ENCODE data around the gene FKBP6. TPM values are rescaled to one million over a fixed set of nuclear protein-coding genes. Genes with fewer than 3 reads are reported as not detected.
"Not testable (repeated sequence)": the region's sequence is repeated elsewhere in the genome, so short reads cannot be mapped to it uniquely, and the experiment has no call there.

FKBP6 gene
- polyA plus RNA-seq (not detected in 2 replicates), polyA minus RNA-seq (not detected in 2 replicates)

GRCh38 chr7:73327922-73328321, at the start of gene FKBP6, which contains the start of gene TRIM50:
FKBP6 (plus strand) TSS chr7:73328161; CDS start chr7:73328429, 268 bp downstream.
TRIM50 (minus strand) TSS chr7:73328082; CDS start chr7:73324787, 3,295 bp downstream.
- H3K36me3 ChIP-seq (ENCODE audit: insufficient read depth, low read length): not testable (repeated sequence)

GRCh38 chr7:73297235-73297634, 30.7 kb upstream of the FKBP6 start:
- H3K9me3 ChIP-seq (ENCODE audit: low read length); H3K4me2 ChIP-seq (ENCODE audit: low read length): not testable (repeated sequence)

More at GRCh38 chr7:73327922-73328321, at the start of gene FKBP6, which contains the start of gene TRIM50:
- not testable (repeated sequence) for H3K4me2 ChIP-seq (ENCODE audit: low read length); H3F3A ChIP-seq (ENCODE audit: insufficient read depth, low read length, poor library complexity, severe bottlenecking); H2AFZ ChIP-seq (ENCODE audit: low read depth, low read length); H3K27ac ChIP-seq (ENCODE audit: low read length); H3K27me3 ChIP-seq (ENCODE audit: insufficient read depth, low read depth, low read length); H3K9ac ChIP-seq (ENCODE audit: low read length); H3K9me2 ChIP-seq (ENCODE audit: insufficient read depth, low read length); H4K20me1 ChIP-seq (ENCODE audit: insufficient read depth); H3K79me2 ChIP-seq (replicated peaks; ENCODE audit: insufficient read depth, low read length); H3K9me3 ChIP-seq (ENCODE audit: low read length); H3K4me3 ChIP-seq (ENCODE audit: low read length)

GRCh38 chr7:73297706-73298105, 30.3 kb upstream of the FKBP6 start:
- H3K27ac ChIP-seq (ENCODE audit: low read length); H4K20me1 ChIP-seq (ENCODE audit: insufficient read depth); H2AFZ ChIP-seq (ENCODE audit: low read depth, low read length); H3K9ac ChIP-seq (ENCODE audit: low read length); H3K27me3 ChIP-seq (ENCODE audit: insufficient read depth, low read depth, low read length); H3K79me2 ChIP-seq (replicated peaks; ENCODE audit: insufficient read depth, low read length); H3K4me2 ChIP-seq (ENCODE audit: low read length); H3K36me3 ChIP-seq (ENCODE audit: insufficient read depth, low read length); H3K9me2 ChIP-seq (ENCODE audit: insufficient read depth, low read length); H3K9me3 ChIP-seq (ENCODE audit: low read length); H3F3A ChIP-seq (ENCODE audit: insufficient read depth, low read length, poor library complexity, severe bottlenecking); H3K4me3 ChIP-seq (ENCODE audit: low read length): not testable (repeated sequence)

More at GRCh38 chr7:73297235-73297634, 30.7 kb upstream of the FKBP6 start:
- H2AFZ ChIP-seq (ENCODE audit: low read depth, low read length); H3F3A ChIP-seq (ENCODE audit: insufficient read depth, low read length, poor library complexity, severe bottlenecking); H3K36me3 ChIP-seq (ENCODE audit: insufficient read depth, low read length); H4K20me1 ChIP-seq (ENCODE audit: insufficient read depth); H3K4me3 ChIP-seq (ENCODE audit: low read length); H3K9ac ChIP-seq (ENCODE audit: low read length); H3K27ac ChIP-seq (ENCODE audit: low read length); H3K79me2 ChIP-seq (replicated peaks; ENCODE audit: insufficient read depth, low read length); H3K27me3 ChIP-seq (ENCODE audit: insufficient read depth, low read depth, low read length); H3K9me2 ChIP-seq (ENCODE audit: insufficient read depth, low read length): not testable (repeated sequence)

- not testable (repeated sequence) for H3K79me2 ChIP-seq (replicated peaks; ENCODE audit: insufficient read depth, low read length); H3K4me3 ChIP-seq (ENCODE audit: low read length); H3K27me3 ChIP-seq (ENCODE audit: insufficient read depth, low read depth, low read length); H3K9me2 ChIP-seq (ENCODE audit: insufficient read depth, low read length); H3F3A ChIP-seq (ENCODE audit: insufficient read depth, low read length, poor library complexity, severe bottlenecking); H3K4me2 ChIP-seq (ENCODE audit: low read length); H3K27ac ChIP-seq (ENCODE audit: low read length); H4K20me1 ChIP-seq (ENCODE audit: insufficient read depth); H2AFZ ChIP-seq (ENCODE audit: low read depth, low read length); H3K9me3 ChIP-seq (ENCODE audit: low read length); H3K9ac ChIP-seq (ENCODE audit: low read length); H3K36me3 ChIP-seq (ENCODE audit: insufficient read depth, low read length)
Observed at GRCh38 chr7:73299812-73300211, 28.1 kb upstream of the FKBP6 start.

GRCh38 chr7:73301108-73301507, 26.9 kb upstream of the FKBP6 start:
- not testable (repeated sequence) for H2AFZ ChIP-seq (ENCODE audit: low read depth, low read length); H3K36me3 ChIP-seq (ENCODE audit: insufficient read depth, low read length); H3K4me2 ChIP-seq (ENCODE audit: low read length); H4K20me1 ChIP-seq (ENCODE audit: insufficient read depth); H3K79me2 ChIP-seq (replicated peaks; ENCODE audit: insufficient read depth, low read length); H3F3A ChIP-seq (ENCODE audit: insufficient read depth, low read length, poor library complexity, severe bottlenecking); H3K4me3 ChIP-seq (ENCODE audit: low read length); H3K9ac ChIP-seq (ENCODE audit: low read length); H3K27me3 ChIP-seq (ENCODE audit: insufficient read depth, low read depth, low read length); H3K9me3 ChIP-seq (ENCODE audit: low read length); H3K27ac ChIP-seq (ENCODE audit: low read length); H3K9me2 ChIP-seq (ENCODE audit: insufficient read depth, low read length)

- H3K79me2 ChIP-seq (replicated peaks; ENCODE audit: insufficient read depth, low read length); H2AFZ ChIP-seq (ENCODE audit: low read depth, low read length); H4K20me1 ChIP-seq (ENCODE audit: insufficient read depth); H3K36me3 ChIP-seq (ENCODE audit: insufficient read depth, low read length); H3K9me3 ChIP-seq (ENCODE audit: low read length); H3K4me2 ChIP-seq (ENCODE audit: low read length); H3K4me3 ChIP-seq (ENCODE audit: low read length); H3K9ac ChIP-seq (ENCODE audit: low read length); H3K9me2 ChIP-seq (ENCODE audit: insufficient read depth, low read length); H3K27ac ChIP-seq (ENCODE audit: low read length); H3F3A ChIP-seq (ENCODE audit: insufficient read depth, low read length, poor library complexity, severe bottlenecking); H3K27me3 ChIP-seq (ENCODE audit: insufficient read depth, low read depth, low read length): not testable (repeated sequence)
Observed at GRCh38 chr7:73302846-73303245, 25.1 kb upstream of the FKBP6 start.

All from neural cell (in vitro differentiated cells).